Measurements from ENCODE around the gene CACNB2. TPM values are rescaled to one million over a fixed set of nuclear protein-coding genes. Genes with fewer than 3 reads are reported as not detected.

CACNB2 gene
- total and polyA plus RNA-seq, 2 experiments from 2014 or later = 4.6 to 5.3 TPM

- H3K36me3 ChIP-seq (replicated peaks; ENCODE audit: insufficient read depth, low read depth) = no peaks in the 10 kb centered on the region
These were observed 42.7 kb upstream of the CACNB2 start for GRCh38 chr10:18097524-18097923.

GRCh38 chr10:18098201-18098600, 42.0 kb upstream of the CACNB2 start:
- Histone ChIP-seq H3K9me3 (ENCODE audit: low read depth) (no peaks in the 10 kb centered on the region), H3K27me3 (no peaks in the 10 kb centered on the region), H3K27ac (no peak overlapping the region), H2AFZ (no peak overlapping the region), H3K36me3 (replicated peaks; ENCODE audit: insufficient read depth, low read depth) (no peaks in the 10 kb centered on the region), H3K9me2 (replicated peaks; ENCODE audit: insufficient read depth) (no peaks in the 10 kb centered on the region), H3K4me2 (no peak overlapping the region), H3K4me1 (ENCODE audit: insufficient read depth) (no peaks in the 10 kb centered on the region), H4K20me1 (ENCODE audit: insufficient read depth, poor library complexity, severe bottlenecking) (no peaks in the 10 kb centered on the region), H3K4me3 (no peak overlapping the region), H3K79me2 (no peaks in the 10 kb centered on the region)
- TF ChIP-seq EZH2 (IDR thresholded peaks at IDR 0.05; ENCODE audit: borderline replicate concordance) (no peak), EZH2phosphoT487 (IDR thresholded peaks at IDR 0.05; ENCODE audit: low read depth, severe bottlenecking, unreplicated experiment) (no peak), CTCF (IDR thresholded peaks at IDR 0.05; ENCODE audit: poor library complexity) (no peak)
- no peak for DNase-seq (ENCODE audit: low spot score)
- 80% methylated on average over 3 of the region's 3 CpGs for WGBS (ENCODE audit: low lambda C conversion rate, missing lambda C conversion rate)

More at GRCh38 chr10:18097524-18097923, 42.7 kb upstream of the CACNB2 start:
- Histone ChIP-seq H3K4me3 (no peak overlapping the region), H4K20me1 (ENCODE audit: insufficient read depth, poor library complexity, severe bottlenecking) (no peaks in the 10 kb centered on the region), H3K27ac (no peak overlapping the region), H3K4me1 (ENCODE audit: insufficient read depth) (no peaks in the 10 kb centered on the region), H3K9me2 (replicated peaks; ENCODE audit: insufficient read depth) (no peaks in the 10 kb centered on the region), H3K79me2 (no peaks in the 10 kb centered on the region), H3K4me2 (no peak overlapping the region), H3K27me3 (no peaks in the 10 kb centered on the region), H2AFZ (no peak overlapping the region), H3K9me3 (ENCODE audit: low read depth) (no peaks in the 10 kb centered on the region)
- no peak for DNase-seq (ENCODE audit: low spot score)
- WGBS (ENCODE audit: low lambda C conversion rate, missing lambda C conversion rate) = 91% methylated on average over 2 of the region's 2 CpGs
- TF ChIP-seq CTCF (IDR thresholded peaks at IDR 0.05; ENCODE audit: poor library complexity) (no peak), EZH2 (IDR thresholded peaks at IDR 0.05; ENCODE audit: borderline replicate concordance) (no peak), EZH2phosphoT487 (IDR thresholded peaks at IDR 0.05; ENCODE audit: low read depth, severe bottlenecking, unreplicated experiment) (no peak)

DNA sequence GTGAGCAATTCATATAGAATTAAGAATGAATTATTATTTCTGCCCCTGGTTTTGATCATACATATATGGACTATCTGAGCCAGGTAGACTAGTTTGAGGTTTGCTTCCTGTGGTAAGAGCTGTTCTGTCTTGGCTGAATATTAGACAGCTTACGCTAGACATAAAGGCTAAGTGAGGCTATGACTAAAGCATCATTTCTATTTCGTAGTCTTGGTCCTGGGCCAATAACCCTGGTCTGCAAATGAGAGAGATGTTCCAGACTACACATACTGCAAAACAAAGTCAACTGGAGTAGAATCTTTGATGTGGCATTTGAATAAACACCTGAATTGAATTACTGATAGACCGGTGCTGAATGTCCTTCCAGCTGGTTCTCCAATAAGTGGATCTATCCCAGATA, 40.8 kb upstream of the CACNB2 start:
- WGBS (ENCODE audit: low lambda C conversion rate, missing lambda C conversion rate) = 82% methylated on average over 3 of the region's 3 CpGs
- no peak for DNase-seq (ENCODE audit: low spot score)
- TF ChIP-seq CTCF (IDR thresholded peaks at IDR 0.05; ENCODE audit: poor library complexity) (no peak), EZH2 (IDR thresholded peaks at IDR 0.05; ENCODE audit: borderline replicate concordance) (no peak), EZH2phosphoT487 (IDR thresholded peaks at IDR 0.05; ENCODE audit: low read depth, severe bottlenecking, unreplicated experiment) (no peak)
- no peak overlapping the region for H3K4me3 ChIP-seq
- H4K20me1 ChIP-seq (ENCODE audit: insufficient read depth, poor library complexity, severe bottlenecking) = no peaks in the 10 kb centered on the region
- no peaks in the 10 kb centered on the region for H3K36me3 ChIP-seq (replicated peaks; ENCODE audit: insufficient read depth, low read depth)
- H3K79me2 ChIP-seq = no peaks in the 10 kb centered on the region
- H3K4me2 ChIP-seq = no peak overlapping the region
- H3K9me3 ChIP-seq (ENCODE audit: low read depth) = no peaks in the 10 kb centered on the region
- no peak overlapping the region for H3K27ac ChIP-seq
- H3K27me3 ChIP-seq = no peaks in the 10 kb centered on the region
- no peaks in the 10 kb centered on the region for H3K4me1 ChIP-seq (ENCODE audit: insufficient read depth)
- H2AFZ ChIP-seq = no peak overlapping the region
- no peaks in the 10 kb centered on the region for H3K9me2 ChIP-seq (replicated peaks; ENCODE audit: insufficient read depth)

GRCh38 chr10:18100669-18101068, 39.6 kb upstream of the CACNB2 start:
- H3K4me3 ChIP-seq = no peak overlapping the region
- peaks cover 2% of the 10 kb centered on the region for H3K27me3 ChIP-seq
- no peak overlapping the region for H2AFZ ChIP-seq
- TF ChIP-seq EZH2phosphoT487 (IDR thresholded peaks at IDR 0.05; ENCODE audit: low read depth, severe bottlenecking, unreplicated experiment) (no peak), EZH2 (IDR thresholded peaks at IDR 0.05; ENCODE audit: borderline replicate concordance) (no peak), CTCF (IDR thresholded peaks at IDR 0.05; ENCODE audit: poor library complexity) (no peak)
- H3K27ac ChIP-seq = no peak overlapping the region
- no peaks in the 10 kb centered on the region for H3K9me2 ChIP-seq (replicated peaks; ENCODE audit: insufficient read depth)
- H3K4me1 ChIP-seq (ENCODE audit: insufficient read depth) = no peaks in the 10 kb centered on the region
- no peaks in the 10 kb centered on the region for H3K36me3 ChIP-seq (replicated peaks; ENCODE audit: insufficient read depth, low read depth)
- H4K20me1 ChIP-seq (ENCODE audit: insufficient read depth, poor library complexity, severe bottlenecking) = no peaks in the 10 kb centered on the region
- DNase-seq (ENCODE audit: low spot score) = no peak
- H3K9me3 ChIP-seq (ENCODE audit: low read depth) = no peaks in the 10 kb centered on the region
- 83% methylated on average over 1 of the region's 1 CpG for WGBS (ENCODE audit: low lambda C conversion rate, missing lambda C conversion rate)
- no peak overlapping the region for H3K4me2 ChIP-seq
- no peaks in the 10 kb centered on the region for H3K79me2 ChIP-seq

Measured in hepatocyte (in vitro differentiated cells).